Measurements from ENCODE around the gene TMCC2.

GRCh38 chr1:205237526-205238484, 10.1 kb downstream of the TMCC2 start:
- TF ChIP-seq POLR2A (IDR thresholded peaks at IDR 0.05; ENCODE audit: extremely low read depth, insufficient read length) (no peak), CTCF (IDR thresholded peaks at IDR 0.05; ENCODE audit: low read depth, low read length) (no peak)
